HUDEP-2 (cell line): Measurements from ENCODE around the gene KCNQ2.

Source experiments
- DNase-seq, 76 experiments: peaks; one replicate each; lab custom pipeline; 2025; ENCODE audit not compliant: unreplicated experiment in 76 of 76; lab: John Stamatoyannopoulos, UW

The KCNQ2 gene

DNA sequence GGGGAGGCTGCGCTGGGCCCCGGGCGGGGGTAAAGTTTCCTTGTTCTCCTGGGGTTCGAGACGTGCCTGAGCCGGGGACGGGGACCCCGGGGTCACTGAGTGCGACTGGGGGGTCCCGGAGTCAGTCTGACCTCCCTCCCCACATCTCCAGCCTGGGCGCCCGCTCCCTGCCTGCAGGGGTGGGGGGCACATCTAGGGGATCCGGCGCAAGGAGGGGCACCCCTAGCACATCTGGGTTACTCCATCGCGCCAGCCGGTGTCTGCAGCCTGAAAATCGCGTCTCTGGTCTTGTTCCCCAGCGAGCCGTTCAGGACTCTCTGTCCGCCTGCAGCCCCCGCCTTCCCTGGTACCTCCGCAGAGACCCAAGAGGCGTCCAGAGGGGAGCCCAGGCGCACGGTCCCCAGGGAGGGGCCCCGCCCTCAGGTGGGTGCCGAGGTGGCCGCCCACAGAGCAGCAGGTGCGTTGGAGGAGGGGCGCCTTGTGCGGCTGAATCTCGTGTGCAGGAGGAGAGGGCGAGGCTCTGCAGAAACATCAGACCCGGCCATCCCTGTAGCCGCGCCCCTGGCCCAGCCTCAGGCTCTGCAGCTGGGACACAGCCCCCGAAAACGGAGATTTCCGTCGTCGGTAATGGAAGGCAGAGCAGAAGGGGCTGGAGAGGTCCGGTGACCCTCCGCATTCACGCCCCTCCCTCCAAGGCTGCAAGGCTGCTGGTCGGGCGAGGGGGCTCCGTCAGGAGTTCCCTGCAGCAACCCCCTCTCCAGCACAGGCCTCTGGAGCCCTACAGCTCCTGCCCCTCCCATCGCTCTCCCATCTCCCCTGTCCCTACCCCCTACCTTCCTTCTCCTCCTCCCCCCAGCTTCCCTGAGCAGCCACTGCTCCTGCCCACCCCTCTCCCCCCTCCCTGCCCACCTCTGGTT lies 110.7 kb downstream of the KCNQ2 start:
- no peak for DNase-seq

DNA sequence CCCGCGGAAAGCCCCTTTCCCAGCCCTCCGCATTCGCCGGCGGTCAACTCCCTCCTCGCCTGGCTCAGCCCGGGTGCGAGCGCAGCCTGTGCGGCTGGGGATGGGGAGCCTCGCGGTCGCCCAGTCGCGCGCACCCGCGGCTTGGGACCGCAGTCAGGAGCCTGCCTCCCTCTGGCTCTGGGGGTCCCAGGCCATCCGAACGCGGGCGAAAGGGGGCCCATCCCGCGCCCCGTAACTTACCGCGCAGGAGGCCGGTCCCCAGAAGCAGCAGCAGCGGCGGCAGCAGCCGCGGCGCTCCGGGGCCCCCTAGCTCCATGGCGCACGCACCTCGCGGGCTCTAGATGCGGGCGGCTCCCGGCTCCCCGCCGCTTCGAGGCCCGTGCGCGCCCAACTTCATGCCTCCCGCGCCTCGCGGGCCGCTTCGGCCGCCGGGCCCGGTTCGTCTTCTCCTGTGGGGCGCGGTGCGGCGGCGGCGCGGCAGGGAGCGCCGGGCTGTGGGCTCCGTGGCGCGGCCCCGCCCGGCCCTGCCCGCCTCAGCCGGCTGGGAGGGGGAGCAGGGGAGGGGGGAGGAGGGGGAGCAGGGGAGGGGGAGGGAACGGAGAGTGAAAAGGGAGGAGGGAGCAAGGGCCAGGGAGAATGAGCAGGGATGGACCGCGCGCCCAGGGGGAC lies 111.5 kb downstream of the KCNQ2 start, which contains the start of gene CHRNA4:
CHRNA4 (minus strand) TSS at position 500 of the 669 bp plus-strand sequence; CDS start at position 316, 184 bp downstream.
- DNase-seq, result no peak

GRCh38 chr20:63359937-63360849 lies 112.3 kb downstream of the KCNQ2 start:
- no peak for DNase-seq

DNA sequence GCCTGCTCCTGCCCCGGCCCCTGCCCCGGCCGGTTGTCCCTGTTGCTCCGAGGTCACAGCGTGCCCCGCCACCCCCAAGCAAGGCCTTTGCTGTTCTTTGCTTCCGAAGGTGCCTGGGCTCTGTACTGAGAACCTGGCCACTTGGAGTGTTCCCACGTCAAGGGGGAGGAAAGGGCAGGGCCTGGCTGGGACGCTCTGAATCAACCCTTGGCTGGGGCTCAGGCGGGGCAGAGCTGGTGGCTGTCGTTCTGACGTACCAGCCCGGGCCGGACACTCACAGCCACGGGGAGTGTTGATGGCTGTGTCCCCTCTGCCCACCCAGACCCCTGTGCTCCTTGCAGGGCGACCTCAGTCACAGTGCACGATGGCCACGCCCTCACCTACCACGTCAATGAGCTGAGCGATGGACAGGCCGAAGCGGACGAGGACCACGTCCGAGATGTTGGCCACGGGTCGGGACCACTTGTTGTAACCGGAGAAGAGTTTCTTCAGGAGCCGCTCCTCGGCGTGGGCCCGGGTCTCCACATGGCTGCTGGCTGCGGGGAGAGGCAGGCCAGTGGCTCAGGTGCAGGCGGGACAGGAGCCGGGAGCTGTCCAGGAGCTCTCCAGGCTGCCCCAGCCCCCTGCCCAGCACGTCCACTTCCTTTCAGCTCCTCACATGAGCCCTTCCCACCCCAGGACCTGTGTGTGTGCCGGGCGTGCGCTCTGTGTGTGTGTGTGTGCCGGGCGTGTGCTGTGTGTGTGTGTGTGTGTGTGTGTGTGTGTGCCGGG lies 113.1 kb downstream of the KCNQ2 start:
- no peak for DNase-seq

GRCh38 chr20:63357921-63358905 lies 114.2 kb downstream of the KCNQ2 start:
- DNase-seq, result no peak

DNA sequence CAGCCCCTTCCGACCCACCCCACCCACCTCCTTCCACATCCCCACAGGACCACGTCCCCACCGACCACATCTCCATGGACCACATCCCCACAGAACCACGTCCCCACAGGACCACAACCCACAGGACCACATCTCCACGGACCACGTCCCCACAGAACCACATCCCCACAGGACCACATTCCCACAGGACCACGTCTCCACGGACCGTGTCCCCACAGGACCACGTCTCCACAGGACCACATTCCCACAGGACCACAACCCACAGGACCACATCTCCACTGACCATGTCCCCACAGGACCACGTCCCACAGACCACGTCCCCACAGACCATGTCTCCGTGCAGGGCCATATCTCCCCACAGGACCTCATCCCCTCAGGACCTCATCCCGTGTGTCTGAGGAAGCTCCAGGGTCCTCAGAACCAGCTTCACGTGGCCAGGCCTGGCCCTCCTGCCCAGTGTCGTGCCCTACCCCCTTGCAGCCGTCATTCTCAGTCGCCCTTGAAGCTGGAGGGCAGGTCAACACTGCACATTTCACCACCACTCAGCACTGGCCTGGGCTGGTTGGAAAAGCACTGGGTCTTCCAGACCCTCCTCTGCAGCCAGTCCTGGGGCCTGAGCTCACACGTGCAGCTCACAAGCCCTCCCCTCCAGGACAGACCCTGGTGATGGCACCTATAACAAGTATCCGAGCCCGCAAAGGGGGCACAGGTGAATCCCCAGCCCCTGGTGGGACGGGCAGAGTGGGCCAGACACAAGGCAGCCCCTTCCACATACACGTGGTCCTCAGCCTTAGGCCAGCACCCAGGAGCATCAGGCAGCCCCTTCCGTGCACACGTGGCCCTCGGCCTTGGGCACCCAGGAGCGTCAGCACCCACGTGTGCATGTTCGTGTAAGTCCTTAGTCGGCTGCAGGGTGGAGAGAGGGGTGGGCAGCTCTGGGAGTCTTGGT lies 115.2 kb downstream of the KCNQ2 start:
- no peak for DNase-seq

- no peak for DNase-seq
These were observed 115.9 kb downstream of the KCNQ2 start for GRCh38 chr20:63356511-63356910.

GRCh38 chr20:63355781-63356295 lies 116.6 kb downstream of the KCNQ2 start:
- no peak for DNase-seq

- DNase-seq, result no peak
These were observed 117.7 kb downstream of the KCNQ2 start for GRCh38 chr20:63354636-63355350.

DNA sequence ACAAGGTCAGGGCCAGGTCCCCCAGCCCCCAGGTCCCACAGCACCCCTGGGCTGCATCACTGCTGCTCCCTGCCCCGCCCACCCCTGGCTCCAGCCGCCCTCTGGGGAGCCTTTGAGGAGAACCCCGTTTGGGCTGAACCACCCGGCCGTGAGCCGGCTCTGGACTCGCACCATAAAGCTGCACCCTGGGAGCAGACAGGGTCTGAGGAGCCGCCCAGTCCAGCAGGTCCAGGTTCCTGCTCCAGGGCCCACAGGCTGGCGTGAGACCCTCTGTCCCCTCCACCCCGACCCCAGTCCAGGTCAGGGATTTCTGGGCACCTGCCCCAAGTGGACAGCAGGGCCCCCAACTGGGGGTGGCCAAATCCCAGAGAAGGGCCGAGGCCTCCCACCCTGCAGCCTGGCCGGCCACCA lies 119.6 kb downstream of the KCNQ2 start:
- DNase-seq, result no peak

DNA sequence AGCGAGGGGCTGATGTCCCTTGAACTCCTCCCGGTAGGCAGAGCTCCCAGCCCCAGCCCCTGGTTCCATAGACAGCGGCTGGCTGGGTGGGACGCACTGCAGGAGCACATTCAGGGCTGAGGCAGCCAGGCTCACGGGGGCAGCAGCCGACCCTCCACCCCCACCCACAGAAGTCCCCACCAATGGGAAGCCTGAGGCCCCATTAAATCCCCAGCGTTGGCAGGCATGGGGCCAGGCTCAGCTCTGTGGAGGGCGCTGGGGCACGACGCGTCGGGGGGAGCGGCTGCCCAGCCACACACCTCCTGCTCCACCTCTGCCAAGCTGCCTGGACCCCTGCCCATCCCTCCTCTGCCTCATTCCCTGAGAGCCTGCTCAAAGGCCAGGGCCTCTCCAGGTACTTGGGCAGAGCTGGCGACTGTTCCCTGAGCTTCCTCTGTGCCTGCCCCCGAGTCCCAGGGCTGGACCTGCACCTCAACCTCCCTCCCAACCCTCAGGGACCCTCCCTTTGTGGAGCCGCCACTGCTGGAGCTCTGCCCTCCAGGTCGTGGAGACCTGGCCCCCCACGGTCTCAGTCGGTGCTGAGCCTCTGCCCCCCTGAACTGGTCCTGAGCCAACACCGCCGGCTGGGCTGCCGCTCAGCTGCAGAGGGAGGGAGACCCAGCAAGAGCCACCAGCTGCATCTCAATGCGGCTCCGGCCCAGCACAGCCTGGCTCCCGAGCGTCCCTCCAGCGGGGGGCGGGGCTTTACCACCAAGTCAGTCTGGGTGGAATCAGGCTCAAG lies 120.5 kb downstream of the KCNQ2 start:
- no peak for DNase-seq

DNA sequence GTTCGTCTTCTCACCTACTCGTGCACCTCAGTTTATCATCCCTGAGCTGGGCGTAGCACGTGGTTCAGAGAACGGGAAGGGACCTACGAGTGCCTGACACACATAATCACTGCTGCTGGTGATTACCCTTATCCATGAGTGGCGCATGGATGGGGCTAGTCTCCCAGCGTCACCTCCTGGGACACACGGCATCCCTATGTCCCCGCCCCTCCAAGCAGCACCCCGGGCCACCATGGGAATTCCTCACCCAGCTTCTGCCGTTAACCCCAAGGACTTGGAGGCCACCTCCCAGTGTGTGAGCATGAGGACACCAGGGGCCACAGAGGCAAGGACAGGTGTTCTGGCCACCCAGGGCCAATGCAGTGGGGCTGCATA lies 121.1 kb downstream of the KCNQ2 start:
- DNase-seq, result no peak

DNA sequence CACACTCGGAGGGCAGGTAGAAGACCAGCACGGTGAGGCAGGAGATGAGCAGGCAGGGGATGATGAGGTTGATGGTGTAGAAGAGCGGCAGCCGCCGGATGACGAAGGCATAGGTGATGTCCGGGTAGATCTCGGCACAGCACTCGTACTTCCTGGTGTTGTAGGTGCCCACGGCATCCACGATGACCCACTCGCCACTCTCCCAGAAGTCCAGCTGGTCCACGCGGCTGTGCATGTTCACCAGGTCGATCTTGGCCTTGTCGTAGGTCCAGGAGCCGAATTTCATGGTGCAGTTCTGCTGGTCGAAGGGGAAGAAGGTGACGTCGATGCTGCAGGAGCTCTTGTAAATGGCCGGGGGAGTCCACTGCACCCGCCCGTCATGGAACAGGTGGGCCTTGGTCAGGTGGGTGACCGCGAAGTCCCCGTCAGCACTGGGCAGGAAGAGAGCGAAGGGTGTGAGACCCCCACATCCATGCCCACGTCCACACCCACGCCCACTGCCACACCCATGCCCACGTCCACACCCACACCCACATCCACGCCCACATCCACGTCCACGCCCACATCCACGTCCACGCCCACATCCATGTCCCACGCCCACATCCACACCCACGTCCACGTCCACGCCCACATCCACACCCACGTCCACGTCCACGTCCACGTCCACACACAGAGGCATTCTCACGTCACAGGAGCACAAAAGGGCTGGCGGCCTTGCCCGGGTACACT lies 121.7 kb downstream of the KCNQ2 start:
- DNase-seq, result no peak
